Measurements from ENCODE around the gene MRPS12.
"Not testable (repeated sequence)": the region's sequence is repeated elsewhere in the genome, so short reads cannot be mapped to it uniquely, and the experiment has no call there.

MRPS12 gene

DNA sequence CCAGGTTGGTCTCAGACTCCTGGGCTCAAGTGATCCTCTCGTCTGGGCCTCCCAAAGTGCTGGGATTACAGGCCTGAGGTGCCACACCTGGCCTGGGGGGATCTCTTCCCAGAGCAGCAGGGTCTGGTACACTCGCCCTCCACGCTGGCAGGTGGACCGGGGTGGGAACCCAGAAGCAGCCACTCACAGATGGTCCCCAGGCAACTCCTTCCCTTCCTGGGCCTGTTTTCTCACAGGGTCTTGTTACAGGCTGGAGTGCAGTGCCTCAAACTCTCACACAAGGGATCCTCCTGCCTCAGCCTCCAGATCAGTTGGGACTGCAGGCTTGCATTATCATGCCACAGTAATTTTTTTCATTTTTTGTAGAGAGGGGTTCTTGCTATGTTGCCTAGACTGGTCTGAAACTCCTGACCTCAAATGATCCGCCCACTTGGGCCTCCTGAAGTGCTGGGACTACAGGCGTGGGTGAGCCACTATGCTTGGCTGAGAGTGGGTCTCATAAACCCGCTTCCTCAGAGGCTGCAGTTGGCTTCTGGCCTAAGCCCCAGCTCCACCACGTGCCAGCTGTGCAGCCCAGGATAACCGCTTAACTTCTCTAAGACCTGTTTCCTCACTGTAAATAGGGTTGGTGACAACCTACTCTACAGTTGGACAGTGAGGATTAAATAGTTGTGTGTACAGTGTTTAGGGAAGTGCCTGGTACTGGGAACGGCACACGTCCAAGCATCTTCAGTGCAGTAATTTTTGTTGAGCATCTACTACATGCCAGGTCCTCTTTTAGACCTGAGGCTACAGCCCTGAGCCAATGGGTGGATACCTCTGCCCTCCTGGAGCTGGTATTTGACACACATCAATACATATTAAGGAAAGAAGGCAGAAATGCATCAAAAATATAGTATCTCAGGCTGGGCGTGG, 17.9 kb upstream of the MRPS12 start:
- DNase-seq, result no peak

DNA sequence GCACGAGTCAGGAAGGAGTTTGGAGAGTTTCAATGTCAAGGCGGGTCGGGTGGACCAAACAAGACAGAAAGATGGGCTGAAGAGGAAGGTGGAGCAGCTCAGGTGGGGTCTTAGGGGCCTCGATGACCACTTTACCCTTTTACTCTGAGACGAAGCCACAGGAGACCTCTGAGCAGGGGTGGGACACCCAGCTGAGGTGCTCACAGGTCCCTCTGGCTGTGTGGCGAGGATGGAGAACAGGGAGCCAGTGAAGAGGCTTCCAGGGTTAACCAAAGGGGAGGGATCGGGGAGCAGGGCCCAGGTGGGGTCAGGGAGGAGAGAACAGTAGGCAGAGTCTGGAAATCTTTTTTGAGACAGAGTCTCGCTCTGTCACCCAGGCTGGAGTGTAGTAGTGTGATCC, 16.8 kb upstream of the MRPS12 start:
- no peak for DNase-seq

DNA sequence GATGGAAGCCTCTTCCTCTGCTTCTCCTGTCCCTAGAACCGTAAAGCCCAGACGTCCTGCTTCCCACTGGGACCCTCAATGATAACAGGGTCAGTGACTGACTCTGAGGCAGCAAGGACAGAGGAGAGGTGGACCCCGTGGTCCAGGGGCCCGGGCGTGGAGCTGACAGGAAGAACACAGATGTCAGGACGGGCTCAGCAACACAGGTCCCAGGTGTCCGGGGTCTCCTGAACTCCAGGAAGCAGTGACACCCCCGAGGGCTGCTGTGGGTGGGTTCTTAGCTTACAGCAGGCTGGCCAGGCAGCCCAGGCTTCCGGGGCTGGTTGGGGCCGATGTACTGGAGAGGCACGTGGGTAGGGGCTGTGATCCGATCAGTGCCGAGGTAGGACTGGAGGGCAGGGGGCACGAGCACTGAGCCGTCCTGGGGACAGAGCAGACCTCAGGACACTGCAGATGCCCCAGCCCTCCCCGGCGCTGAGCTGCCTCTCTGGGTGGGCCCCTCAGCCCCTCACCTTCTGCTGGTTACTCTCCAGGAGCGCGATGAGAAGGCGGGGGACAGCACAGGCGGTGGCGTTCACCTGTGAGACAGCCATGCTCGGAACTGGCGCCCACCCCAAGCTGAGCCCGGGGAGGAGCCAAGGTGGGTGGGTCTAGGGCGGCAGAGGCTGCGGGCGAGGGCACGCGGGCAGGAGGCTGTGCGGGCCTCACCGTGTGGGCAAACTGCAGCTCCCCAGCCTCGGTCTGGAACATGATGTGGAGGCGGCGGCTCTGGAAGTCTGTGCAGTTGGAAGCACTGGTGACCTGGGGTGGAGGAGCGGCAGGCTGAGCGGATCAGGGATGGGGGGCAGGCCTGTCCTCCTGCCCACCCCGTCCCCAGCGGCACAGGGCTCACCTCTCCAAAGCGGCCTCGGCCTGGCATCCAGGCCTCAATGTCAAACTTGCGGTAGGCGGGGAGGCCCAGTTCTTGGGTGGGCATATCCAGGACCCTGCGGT, 15.1 kb upstream of the MRPS12 start:
- DNase-seq, result no peak

DNA sequence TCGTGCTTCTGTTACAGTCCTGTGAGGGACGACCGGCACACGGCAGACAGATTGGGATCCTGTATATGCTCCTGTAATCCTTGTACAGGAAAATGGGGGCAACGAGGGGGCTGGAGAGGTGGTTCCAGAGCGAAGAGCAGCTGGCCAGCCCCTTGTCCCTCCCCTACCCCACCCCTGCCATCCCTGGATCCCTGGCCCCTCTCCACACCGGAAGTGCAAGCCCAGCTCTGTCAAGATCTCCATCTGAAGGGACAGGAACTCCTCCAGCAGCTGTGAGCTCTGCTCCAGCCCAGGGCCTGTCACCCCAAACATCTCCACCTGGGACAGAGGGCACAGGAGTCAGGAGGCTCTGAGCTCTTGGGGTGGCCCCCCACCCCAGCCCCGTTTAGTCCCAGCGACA, 13.2 kb upstream of the MRPS12 start:
- DNase-seq, result no peak

- DNase-seq, result no peak
Measured at GRCh38 chr19:38917921-38918491, 12.7 kb upstream of the MRPS12 start.

DNA sequence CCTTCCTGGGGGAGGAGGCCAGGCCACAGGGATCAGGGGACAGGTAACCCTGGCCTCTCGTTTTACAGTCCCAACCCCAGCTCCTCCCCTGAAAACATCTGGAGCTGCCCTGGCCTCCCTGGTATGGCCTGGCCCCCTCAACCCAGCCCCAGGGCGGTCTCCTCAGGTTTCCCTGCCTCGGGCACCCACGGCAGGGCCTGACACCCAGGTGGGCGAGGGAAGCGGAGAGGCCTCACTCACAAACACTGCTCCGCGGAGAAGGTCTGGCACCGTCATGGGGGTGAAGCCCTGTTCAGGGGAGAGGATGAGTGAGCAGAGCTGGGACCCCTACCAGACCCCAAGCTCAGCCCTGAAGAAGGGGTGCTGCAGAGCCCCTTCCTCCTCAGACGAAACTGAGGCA, 12.2 kb upstream of the MRPS12 start:
- no peak for DNase-seq

- DNase-seq, result no peak
Measured at GRCh38 chr19:38919837-38920601, 10.7 kb upstream of the MRPS12 start.

- no peak for DNase-seq
Measured at GRCh38 chr19:38920602-38921419, 9.9 kb upstream of the MRPS12 start.

- no peak for DNase-seq
Measured at GRCh38 chr19:38921420-38922274, 9.1 kb upstream of the MRPS12 start.

DNA sequence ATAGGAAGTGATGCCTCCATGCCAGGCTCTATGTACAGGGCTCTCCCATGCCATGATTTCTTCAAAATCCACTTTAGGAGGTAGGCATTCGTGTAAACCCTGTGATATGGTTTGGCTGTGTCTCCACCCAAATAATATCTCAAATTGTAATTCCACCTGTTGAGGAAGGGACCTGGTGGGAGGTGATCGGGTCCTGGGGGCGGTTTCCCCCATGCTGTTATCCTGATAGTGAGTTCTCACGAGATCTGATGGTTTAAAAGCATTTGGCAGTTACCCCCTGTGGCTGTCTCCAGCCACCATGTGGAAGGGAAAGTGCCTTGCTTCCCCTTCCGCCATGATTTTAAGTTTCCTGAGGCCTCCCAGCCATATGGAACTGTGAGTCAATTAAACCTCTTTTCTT, 8.3 kb upstream of the MRPS12 start:
- no peak for DNase-seq

DNA sequence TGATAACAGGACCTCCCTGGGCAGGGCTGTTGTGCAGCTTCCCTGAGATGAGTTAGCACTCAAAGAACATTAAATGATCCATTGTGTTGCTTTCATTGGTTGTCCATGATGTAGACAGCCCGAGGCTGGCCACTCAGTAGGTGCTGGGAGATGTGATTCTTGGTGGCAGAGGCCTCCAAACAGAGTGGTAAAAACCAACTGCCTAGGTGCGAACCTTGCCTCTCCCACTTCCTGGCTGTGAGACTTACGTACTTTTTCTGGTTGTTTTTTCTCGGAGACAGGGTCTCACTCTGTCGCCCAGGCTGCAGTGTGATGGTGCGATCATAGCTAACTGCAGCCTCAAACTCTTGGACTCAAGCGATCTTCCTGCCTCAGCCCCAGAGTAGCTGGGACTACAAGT, 6.4 kb upstream of the MRPS12 start:
- DNase-seq, result no peak

DNA sequence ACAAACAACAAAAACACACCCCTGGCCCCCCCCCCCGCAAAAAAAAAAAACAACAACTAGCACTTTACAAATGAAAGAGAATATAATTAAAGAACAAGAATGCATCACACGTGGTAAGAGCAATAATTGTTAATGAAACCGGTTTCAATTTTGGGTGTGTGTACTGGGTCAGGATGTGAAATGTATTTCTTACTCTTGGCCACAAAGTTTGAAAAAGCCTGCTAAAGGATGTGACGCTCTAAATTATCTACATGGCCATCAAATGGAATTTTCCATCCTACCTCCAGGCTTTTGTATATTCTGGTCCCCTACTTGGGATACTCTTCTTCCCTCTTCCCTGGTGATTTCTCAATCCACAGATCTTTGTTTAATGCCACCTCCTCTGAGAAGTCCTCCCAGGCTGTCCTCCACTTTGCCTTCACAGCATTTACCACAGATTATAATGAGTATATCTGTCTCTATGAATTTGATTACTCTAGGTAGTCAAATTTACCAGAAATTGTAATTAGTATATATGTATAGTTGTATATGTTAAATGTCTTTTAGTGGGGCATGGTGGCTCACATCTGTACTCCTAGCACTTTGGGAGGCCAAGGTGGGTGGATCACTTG, 2.2 kb upstream of the MRPS12 start:
- DNase-seq, result no peak

DNA sequence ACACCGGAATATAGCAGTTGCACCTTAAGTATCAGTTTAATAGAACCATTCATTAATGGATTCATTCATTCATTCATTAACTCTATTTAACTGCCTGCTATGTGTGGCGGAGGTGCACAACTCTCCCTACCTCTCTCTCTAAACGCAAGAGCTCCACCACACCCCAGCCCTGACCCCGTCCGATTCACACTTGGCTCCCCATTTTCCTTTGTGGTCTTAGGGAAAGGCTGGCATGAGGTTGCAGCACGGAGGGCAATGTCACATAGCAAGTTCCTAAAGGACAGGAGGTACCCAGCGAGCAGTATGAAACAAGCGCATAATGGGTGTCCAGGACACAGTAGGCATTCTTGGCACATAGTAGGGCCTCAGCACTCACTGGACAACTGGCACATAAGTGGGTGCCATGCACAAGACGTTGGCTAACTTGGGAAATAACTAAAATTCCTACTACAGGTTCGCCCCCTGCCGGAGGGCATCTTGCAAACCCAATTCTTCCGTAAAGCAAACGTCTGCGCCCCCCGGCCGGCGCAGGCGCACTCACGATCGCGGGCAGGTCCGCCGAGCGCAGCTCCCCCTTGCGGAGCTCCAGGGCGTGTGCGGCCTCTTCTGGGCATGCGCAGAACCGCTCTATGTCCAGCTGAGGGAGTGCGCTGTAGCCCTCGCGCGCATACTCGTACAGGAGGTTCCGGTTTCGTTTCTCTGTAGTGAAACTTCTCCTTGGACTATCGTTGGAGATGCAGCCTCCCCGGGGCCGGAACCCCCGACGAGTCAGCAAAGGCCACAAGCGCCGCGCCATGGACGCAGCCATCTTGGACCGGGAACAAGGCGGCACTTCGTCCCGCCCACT, 592 bp upstream of the MRPS12 start, which contains the start of gene SARS2:
Gene SARS2 (minus strand): TSS at position 835 of the 847 bp plus-strand sequence. CDS start 27 bp downstream, at position 808.
- DNase-seq, result peak; percentile 89

DNA sequence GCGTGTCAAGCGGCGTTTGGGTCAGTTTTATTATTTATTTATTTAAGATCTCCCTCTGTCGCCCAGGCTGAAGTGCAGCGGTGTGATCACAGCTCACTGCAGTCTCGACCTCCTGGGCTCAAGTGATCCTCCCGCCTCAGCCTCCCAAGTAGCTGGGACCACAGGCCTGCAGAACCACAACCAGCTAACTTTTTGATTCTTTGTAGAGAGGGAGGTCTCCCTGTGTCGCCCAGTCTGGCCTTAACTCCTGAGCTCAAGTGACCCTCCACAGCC, 713 bp downstream of the MRPS12 start:
- no peak for DNase-seq

DNA sequence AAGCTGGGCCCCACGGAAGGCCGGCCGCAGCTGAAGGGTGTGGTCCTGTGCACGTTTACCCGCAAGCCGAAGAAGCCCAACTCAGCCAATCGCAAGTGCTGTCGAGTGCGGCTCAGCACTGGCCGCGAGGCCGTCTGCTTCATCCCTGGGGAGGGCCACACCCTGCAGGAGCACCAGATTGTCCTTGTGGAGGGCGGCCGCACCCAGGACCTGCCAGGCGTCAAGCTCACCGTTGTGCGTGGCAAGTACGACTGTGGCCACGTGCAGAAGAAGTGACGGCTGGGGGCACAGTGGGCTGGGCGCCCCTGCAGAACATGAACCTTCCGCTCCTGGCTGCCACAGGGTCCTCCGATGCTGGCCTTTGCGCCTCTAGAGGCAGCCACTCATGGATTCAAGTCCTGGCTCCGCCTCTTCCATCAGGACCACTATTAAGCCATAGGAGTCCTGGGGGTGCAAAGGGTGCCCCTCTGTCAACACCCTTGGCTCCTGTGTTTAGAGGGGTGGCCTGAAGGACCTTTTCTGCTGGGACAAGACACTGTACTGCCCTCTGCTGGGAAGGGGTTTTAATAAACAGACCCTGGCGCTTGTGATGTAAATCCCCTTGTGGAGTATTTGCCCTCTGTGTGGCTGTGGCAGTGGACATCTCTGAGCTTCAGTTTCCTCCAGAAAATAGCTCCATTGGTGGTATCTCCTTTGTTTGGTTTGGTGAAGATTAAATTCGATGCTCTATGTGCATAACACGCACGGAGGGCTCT, 1.9 kb downstream of the MRPS12 start:
- DNase-seq, result no peak

GRCh38 chr19:38933544-38933943, 2.8 kb downstream of the MRPS12 start:
- DNase-seq, result no peak

DNA sequence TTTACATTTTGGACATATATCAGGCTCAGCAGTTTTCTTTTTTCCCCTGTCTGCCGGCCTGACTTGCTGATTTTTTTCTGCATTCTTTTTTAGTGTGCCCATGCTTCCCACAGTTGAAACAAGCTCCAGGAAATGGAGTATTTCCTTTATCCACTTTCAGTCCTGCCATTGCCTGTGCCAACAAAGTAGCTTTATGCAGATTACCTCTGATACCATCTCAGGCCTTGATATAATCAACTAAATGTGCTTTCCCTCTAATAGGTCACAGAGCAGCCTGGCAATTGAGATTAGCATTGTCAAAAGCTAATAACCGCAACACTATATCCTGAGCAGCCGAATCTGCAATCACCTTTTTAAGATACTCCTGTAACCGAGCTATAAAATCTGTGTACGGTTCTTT, 9.2 kb downstream of the MRPS12 start:
- DNase-seq, result no peak

- DNase-seq, result not testable (repeated sequence)
Measured at GRCh38 chr19:38941466-38941865, 10.7 kb downstream of the MRPS12 start.

DNA sequence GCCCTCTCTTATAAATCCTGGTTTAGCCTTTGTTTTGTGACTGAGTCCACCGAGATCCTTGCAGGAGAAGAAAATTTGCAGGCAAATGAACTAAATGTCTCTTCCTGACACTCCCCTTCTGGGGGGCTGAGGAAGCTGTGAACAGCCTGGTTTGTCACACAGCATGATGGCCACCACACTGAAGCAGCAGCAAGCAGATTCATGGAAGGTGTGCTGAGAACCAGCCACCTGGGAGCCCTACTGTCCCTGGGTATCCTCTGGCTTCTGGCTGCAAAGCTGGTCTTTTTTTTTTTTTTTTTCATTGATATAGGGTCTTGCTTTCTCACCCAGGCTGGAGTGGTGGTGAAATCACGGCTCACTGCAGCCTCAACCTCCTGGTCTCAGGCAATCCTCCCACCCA, 11.2 kb downstream of the MRPS12 start:
- no peak for DNase-seq

Measured in HCEC 1CT (cell line).